DMS53 (cell line): ENCODE results near the gene PRPF8.
A peak's percentile ranks its signal among the peaks of the same experiment; 100 is the strongest.
"Not testable (repeated sequence)": the region's sequence is repeated elsewhere in the genome, so short reads cannot be mapped to it uniquely, and the experiment has no call there.

ENCODE experiments used
- DNase-seq: peaks from one replicate; lab custom pipeline; 2025; lab: John Stamatoyannopoulos, UW

PRPF8 gene

DNA sequence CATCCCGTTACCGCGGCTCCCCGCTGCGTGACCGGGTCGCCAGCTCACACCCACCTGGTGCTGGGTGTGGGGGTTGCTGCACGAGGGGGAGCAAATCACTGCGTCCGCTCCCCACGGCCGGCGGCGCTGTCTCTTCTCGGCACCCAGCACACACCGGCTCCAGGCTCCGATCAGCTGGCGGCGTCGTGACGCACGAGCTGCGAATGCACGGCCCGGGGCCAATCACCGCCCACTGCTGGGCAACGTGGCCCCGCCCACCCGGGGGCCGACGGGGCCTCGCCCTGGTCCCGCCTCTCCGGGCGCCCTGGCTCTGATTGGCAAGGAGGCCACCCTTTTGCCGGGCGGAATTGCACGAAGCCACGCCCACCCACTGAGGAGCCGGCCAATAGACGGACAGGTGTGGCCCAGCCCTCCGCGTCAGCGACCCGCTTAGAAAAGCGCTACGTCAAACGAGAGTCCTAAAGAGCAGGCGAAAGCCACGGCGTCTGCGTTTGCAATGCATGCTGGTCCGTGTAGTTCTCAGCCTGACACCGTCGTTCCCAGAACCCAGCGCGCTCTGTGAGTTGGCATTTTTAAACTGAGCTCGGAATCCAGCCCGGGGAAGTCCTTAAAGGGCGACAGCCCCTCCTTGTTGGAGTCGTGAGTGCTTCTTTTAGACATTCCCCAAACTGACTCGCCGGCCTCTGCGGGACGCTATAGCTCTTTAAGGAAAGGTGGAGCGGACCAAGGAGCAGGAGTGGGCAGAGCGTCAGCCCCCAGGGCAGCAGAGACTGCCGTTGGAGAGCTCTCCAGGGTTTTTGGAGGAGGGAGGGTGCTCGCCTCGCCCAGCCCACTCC, 31.6 kb upstream of the PRPF8 start:
- peak; percentile 99 for DNase-seq

GRCh38 chr17:1715803-1716075, 31.1 kb upstream of the PRPF8 start:
- no peak for DNase-seq

DNA sequence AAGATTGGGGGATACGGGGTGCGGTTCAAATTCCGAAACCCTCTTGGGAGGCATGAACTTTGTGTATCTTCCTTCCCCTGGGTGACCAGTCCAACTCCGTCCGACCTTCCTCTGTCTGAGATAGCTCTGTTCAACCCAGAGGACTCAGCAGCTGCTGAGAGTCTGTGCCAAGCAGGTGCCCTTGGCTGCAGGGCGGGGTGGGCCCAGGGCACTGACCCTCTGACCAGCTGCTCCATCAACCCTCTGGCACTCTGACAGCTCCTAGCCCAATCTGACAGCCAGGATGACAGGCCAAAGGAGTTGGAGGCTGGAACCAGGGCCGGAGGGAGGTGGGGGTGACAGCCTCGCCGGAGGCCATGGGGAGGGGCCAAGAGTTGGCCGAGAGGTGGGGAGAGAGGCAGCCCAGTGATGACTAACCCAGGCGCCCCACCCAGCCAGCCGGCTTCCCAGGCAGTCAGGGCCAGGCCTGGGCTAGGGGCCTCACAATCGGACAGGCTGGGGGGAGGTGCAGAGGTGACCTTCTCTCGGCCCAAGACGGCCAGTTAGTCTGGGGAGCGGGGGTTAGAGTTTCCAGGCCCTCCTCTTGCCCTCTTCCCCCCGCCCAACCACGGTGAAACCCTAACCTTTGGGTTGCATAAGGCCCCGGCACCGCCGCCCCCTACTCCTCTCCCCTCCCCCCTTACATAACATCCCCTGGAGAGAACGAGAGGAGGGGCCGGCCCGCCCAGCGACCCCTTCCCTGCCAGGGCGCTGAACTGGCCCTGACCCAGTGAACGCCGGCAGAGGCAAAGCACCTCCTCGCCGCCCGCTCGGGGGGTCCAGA, 30.5 kb upstream of the PRPF8 start:
- peak; percentile 82 for DNase-seq

DNA sequence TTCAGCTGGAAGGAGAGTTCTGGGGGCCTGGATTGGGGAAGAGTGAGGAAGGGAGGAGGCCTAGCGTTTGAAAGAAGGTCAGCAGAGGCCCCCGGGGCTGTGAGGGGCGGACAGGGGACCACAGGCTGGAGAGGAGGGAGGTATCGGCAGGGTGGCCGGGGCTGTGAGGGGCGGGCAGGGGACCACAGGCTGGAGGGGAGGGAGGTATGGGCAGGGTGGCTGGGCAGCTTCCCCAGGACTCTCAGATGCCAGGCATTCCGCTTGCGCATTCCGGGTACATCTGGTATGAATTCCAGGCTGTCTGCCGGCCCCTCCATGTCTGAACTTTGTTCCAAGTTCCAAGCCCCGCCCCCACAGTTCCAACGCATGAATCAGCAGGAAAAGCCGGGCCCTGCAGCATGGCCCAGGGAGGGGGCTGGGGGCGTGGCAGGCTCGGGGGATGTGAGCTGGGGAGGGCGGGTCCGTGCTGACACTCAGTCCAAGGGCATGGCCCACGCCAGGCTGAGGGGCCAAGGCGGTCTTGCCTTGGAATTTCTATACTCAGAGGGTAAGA, 29.8 kb upstream of the PRPF8 start:
- peak; percentile 89 for DNase-seq

DNA sequence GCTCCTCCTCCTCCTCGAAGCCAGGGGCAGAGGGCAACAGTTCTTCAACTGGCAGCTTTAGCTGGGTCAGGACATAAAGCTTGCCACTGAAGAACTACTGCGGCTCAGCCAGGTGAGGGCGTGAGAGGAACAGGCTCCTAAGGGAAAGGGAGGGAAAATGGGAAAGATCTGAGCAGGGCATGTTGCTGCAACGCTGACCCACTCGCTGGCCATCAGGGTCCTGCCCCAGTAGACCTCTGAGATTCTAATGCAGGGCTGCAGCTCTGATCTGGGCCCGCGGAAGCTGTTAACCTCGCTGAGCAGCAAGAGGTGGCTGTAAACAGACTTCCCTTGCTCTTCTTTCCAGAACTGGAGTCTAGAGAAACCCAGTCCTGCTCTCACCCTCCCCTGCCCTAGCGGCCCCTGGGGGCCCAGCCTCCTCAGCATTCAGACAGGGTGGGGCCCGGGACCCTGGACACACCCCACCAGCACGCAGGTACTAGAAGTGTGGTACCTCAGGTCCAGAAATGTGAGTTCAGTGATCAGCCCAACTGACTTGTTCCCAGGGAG, 29.3 kb upstream of the PRPF8 start:
- DNase-seq: peak; percentile 62

DNA sequence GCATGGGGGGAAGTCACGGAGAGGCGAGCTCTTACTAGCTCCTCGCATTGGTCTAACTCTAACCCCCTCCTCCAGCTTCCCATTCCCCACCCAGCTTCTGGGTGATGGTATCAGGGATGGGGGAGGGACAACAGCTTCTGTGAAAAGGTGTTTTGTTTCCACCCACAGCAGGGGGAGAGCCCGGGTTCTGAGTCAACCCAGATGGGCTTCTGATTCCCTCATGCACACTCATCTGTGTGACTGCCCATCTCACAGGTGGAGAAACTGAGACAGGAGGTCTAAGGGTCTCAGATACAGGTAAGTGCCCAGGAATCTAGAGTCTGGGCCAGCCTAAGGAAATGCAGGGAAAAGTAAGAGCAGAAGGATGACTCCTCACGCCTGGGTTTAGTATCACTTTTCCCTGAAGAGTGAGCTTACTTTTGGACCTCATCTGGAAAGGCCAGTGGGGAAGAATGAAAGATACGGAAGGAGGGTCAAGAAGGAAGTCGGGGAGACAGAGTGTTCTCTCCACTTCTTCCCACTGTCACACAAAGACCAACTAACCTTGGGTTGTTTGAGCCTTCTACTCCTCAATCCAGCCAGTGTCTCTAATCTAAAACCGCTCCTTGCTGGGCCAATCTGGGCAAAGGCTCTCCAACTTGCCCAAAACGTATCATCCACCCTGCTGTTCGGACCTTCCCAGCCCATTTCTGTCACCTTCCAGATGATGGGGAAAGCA, 28.7 kb upstream of the PRPF8 start:
- no peak for DNase-seq

- no peak for DNase-seq
Measured at GRCh38 chr17:1712271-1712670, 27.6 kb upstream of the PRPF8 start.

- no peak for DNase-seq
Measured at GRCh38 chr17:1711804-1712203, 27.1 kb upstream of the PRPF8 start.

GRCh38 chr17:1710807-1711553, 26.3 kb upstream of the PRPF8 start:
- DNase-seq: peak; percentile 42

DNA sequence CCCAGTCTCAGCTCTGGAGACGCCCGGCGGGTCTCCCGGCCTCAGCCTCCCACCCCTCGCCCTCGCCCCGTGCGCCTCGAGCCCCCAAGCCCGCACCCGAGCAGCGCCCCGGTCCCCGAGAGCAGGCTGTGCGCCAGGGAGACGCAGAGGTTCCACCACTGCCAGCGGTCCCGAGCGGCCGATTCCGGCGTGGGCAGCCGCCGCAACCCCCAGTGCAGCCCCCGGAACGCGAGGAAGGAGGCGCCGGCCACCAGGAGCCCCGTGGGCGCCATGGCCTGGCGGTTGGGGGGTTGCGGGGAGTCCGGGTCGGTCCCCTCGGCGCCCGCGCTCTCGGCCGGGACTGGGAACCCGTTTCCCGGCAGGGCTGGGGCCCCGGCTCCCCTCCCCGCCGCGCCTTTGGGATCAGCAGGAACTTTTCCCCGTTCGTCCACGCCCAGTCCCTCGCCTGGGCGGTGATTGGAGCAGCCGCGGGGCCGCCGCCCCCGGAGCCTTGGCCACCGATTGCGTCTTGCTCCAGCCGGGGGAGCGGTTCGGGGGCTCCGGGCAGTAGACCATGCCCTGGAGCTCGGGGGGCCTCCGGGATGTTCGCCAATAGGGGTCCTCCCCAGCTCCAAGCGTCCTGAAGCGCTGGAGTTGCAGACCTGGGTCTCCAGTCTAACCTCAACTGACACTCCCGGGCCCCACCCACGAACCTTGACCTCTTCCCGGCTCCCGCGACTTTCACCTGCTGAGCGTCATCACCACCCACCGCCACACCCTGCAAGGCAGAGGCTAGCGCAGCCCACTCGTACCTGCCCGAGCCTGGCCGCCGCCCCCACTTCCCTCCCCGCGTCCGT, 25.5 kb upstream of the PRPF8 start, which contains the start of gene TLCD2:
TSS of gene TLCD2 (minus strand) at position 407 of the 836 bp plus-strand sequence. CDS start at position 272, 135 bp downstream.
- peak; percentile 61 for DNase-seq

DNA sequence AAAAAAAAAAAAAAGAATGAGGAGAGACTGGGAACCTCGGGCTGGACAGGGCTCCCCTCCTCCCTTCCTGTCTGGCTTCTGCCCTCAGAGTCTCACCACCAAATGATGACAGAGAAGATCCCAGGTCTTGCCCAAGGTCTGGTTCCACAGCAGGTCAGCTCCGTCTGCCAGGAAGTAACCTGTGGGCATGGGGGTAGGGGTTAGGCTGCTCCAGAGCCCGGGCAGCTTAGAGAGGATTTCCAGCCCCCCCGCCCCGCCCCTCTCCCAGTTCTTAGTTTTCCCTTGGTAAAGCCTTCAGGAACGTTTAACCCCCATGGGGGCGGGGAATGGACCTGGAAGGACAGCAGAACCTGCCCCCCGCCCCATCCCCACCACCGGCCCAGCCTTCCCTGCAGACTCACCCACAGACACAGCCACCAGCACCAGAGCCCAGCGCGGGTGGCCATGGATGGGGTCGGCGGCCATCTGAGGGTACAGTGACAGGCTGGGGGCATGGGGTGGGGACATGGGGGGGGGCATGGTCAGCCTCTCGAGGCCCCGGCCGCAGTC, 24.8 kb upstream of the PRPF8 start:
- no peak for DNase-seq

DNA sequence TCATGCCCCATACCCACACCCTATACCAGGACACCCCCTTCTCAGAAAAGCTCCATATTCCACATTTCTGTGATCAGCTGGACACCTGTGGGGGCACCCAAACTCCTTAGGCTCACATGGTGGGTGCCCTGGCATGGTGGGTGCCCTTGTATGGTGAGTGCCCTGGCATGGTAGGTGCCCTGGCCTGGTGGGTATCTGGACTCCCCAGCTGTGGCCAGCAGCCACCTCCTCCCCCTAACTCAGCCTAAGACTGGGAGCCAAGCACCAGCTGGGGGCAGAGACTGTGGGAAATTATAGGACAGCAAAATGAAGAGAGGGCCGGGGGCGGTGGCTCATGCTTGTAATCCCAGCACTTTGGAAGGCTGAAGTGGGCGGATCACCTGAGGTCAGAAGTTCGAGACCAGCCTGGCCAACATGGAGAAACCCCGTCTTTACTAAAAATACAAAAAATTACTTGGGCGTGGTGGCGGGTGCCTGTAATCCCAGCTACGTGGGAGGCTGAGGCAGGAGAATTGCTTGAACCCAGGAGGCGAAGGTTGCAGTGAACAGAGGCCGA, 24.2 kb upstream of the PRPF8 start:
- DNase-seq: not testable (repeated sequence)

DNA sequence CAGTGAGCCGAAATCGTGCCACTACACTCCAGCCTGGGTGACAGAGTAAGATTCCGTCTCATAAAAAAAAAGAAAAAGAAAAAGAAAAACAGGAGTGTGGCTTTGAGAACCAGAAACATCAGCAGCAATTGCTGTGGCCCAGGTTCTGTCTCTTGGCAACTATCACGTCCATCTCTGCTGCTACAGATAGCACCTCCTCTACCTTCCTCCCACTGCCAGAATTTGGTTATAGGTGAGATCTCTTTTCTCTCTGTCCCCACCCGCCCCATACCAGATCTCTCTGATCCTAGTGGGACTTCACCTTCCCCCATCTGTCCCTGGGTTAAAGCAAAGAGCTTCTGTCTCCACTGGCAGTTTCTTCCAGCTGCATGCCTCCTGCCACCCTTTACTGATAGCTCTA, 22.4 kb upstream of the PRPF8 start:
- no peak for DNase-seq

DNA sequence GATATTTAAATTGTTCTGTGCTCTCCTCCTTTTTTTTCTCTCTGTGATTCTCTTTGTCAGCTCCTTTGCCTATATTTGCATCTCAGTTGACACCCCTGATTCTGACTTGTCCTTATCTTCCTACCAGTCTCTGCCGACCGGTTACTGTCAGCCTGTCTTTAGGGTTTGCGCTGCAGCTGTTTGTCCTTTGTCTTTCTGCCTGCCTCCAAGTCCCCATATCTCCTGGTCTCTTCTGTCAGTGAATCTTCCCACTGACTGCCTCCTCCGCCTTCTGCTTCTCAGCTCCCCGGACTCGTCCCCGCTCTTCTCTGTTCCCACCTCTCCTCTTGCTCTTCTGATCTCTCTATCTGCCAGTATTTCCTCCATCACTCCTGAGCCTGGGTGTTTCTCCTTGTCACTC, 20.3 kb upstream of the PRPF8 start:
- no peak for DNase-seq

- no peak for DNase-seq
Measured at GRCh38 chr17:1703063-1703462, 18.4 kb upstream of the PRPF8 start.

GRCh38 chr17:1699891-1700290, 15.2 kb upstream of the PRPF8 start:
- DNase-seq: peak; percentile 50

GRCh38 chr17:1697681-1698080, 13.0 kb upstream of the PRPF8 start:
- DNase-seq: no peak

DNA sequence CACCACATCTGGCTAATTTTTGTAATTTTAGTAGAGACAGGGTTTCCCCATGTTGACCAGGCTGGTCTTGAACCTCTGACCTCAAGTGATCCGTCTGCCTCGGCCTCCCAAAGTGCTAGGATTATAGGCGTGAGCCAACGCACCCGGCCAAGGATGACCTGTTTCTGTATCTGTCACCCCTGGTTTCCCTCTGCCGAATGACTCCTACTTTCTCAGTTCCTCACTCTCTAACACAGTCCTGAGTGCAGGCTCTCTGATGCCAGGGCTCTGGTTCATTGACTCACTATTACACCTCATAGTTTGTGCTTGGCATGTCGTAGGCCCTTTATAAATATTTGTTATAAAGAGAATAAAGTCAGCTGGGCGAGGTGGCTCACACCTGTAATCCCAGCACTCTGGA, 10.7 kb upstream of the PRPF8 start:
- no peak for DNase-seq

DNA sequence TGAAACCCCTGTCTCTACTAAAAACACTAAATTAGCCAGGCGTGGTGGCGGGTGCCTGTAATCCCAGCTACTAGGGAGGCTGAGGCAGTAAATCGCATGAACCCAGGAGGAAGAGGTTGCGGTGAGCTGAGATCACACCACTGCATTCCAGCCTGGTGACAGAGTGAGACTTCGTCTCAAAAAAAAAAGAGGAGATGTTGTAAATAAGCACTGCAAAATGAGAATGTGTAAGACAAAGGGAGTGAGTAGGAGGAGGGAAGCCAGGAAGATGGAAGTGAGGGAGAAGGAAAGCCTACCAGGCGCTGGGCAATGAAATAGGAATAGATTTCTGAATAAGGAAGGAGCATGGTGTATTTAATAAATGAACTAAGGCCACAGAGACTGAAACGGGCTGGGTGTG, 8.7 kb upstream of the PRPF8 start:
- DNase-seq: no peak
